Upper lobe of left lung (tissue), 4 donors: ENCODE measurements around the gene SLC39A13.

Experiments
- EP300 ChIP-seq, 4 donors: sonication (generic); formaldehyde crosslinking; IDR thresholded peaks; one replicate each; pipeline ENCODE4 v1.5.1; 2017; ENCODE audit warnings: antibody characterized with exemption in 4 of 4, control low read depth in 2 of 4
- POLR2A ChIP-seq, 4 donors: fragments of 450-650 bp; IDR thresholded peaks; one replicate each; pipeline ENCODE4 v1.5.1; 2016 to 2017; ENCODE audit warnings: antibody characterized with exemption in 4 of 4, mild to moderate bottlenecking in 2 of 4
- POLR2AphosphoS5 ChIP-seq, 2 donors: sonication (generic); formaldehyde crosslinking; IDR thresholded peaks; one replicate each; pipeline ENCODE4 v1.5.1; 2017; ENCODE audit warnings: antibody characterized with exemption in 2 of 2
- TF ChIP-seq, protein P1 (sequence below), 6 experiments: fragments of 450-650 bp in 4 of 6; fragments of 200-600 bp in 2 of 6; sonication (generic) in 2 of 6; IDR thresholded peaks; one replicate each; pipeline ENCODE4 v1.5.1; 2016 to 2019; ENCODE audit warnings: antibody characterized with exemption in 6 of 6

DNA sequence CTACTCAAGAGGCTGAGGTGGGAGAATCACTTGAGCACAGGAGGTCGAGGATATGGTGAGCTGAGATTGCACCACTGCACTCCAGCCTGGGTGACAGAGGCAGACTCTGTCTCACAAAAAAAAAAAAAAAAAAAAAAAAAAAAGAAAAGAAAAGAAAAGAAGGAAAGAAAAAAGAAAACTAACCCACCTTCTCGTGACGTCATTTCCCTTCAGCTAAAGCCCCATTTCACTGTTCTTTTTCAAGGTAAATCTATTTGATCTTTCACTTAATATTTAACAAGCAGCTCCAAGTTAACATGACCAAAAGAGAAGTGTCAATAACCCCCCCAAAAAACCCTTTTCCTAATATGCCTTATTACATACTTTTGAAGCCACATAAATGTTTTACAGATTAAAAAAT is 35.4 kb downstream of the SLC39A13 start:
- TF ChIP-seq, protein P1, sequence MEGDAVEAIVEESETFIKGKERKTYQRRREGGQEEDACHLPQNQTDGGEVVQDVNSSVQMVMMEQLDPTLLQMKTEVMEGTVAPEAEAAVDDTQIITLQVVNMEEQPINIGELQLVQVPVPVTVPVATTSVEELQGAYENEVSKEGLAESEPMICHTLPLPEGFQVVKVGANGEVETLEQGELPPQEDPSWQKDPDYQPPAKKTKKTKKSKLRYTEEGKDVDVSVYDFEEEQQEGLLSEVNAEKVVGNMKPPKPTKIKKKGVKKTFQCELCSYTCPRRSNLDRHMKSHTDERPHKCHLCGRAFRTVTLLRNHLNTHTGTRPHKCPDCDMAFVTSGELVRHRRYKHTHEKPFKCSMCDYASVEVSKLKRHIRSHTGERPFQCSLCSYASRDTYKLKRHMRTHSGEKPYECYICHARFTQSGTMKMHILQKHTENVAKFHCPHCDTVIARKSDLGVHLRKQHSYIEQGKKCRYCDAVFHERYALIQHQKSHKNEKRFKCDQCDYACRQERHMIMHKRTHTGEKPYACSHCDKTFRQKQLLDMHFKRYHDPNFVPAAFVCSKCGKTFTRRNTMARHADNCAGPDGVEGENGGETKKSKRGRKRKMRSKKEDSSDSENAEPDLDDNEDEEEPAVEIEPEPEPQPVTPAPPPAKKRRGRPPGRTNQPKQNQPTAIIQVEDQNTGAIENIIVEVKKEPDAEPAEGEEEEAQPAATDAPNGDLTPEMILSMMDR (IDR thresholded peaks at IDR 0.05) = no peak
- no peak for TF ChIP-seq POLR2AphosphoS5 (IDR thresholded peaks at IDR 0.05)
- TF ChIP-seq EP300 (IDR thresholded peaks at IDR 0.05) = no peak
- TF ChIP-seq POLR2A (IDR thresholded peaks at IDR 0.05) = no peak
